D721Med (cell line): ENCODE results near the gene R3HDML.
"Not testable (repeated sequence)": the region's sequence is repeated elsewhere in the genome, so short reads cannot be mapped to it uniquely, and the experiment has no call there.

Source experiments
- DNase-seq: peaks from one replicate; pipeline ENCODE4 v3.0.0; 2011; ENCODE audit warnings: low spot score; ENCODE audit not compliant: insufficient read length
- FAIRE-seq: peaks from 2 replicates; lab custom pipeline; 2011; peaks lifted over from hg19 to GRCh38; lab: Jason Lieb, UNC
- CTCF ChIP-seq: IDR thresholded peaks from 2 replicates; pipeline ENCODE4 v1.5.1; 2012; ENCODE audit warnings: mild to moderate bottlenecking, control low read depth; ENCODE audit not compliant: insufficient read depth; ENCODE audit errors: missing control alignments

R3HDML gene

GRCh38 chr20:44336725-44337380, at the start of gene R3HDML:
R3HDML (plus strand) TSS chr20:44337043; CDS start chr20:44337158, 115 bp downstream.
- DNase-seq, result no peak
- FAIRE-seq, result no peak
- no peak for TF ChIP-seq CTCF

GRCh38 chr20:44287272-44288097, 49.4 kb upstream of the R3HDML start:
- FAIRE-seq, result no peak
- no peak for DNase-seq
- TF ChIP-seq CTCF, result no peak

DNA sequence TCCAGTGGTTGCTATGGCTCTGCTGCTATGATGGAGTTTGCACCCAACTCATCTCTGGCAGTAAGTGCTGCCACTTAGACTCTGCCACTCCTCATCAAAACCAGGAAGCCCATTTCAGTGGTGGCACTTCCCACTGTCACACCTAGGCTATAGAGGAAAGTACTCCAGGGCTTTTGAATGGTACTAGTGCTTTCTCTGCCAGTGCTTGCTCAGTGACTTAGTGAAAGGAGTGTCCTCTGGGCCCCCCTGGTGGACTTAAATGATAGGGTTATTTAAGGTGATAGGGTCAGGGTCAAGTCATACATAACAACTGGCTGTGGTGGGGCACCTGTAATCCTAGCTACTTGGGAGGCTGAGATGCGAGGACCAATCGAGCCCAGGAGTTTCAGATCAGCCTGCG, 48.6 kb upstream of the R3HDML start:
- FAIRE-seq, result no peak
- no peak for DNase-seq
- TF ChIP-seq CTCF, result no peak

GRCh38 chr20:44291754-44292153, 45.1 kb upstream of the R3HDML start:
- TF ChIP-seq CTCF, result no peak
- DNase-seq (no peak), FAIRE-seq (no peak)

DNA sequence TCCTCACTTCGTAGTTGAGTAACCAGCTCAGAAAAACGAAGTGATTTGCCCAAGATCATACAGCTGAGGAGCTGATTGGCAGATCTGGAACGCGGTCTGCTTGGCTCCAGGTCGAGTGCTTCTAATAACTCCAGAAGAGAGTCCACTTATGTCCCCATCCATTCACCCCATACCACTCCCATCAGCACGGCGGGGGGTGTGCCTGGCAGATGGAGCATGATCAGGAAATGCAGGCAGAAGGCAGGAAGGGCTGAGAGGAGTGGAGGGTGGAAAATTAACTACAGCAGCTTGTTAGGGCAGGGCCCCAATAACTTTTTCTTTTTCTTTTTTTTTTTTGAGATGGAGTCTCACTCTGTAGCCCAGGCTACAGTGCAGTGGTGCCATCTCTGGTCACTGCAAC, 40.8 kb upstream of the R3HDML start:
- no peak for TF ChIP-seq CTCF
- DNase-seq (no peak), FAIRE-seq (no peak)

GRCh38 chr20:44297721-44298120, 39.1 kb upstream of the R3HDML start:
- no peak for DNase-seq
- TF ChIP-seq CTCF, result no peak
- FAIRE-seq, result no peak

GRCh38 chr20:44299011-44299535, 37.8 kb upstream of the R3HDML start:
- not testable (repeated sequence) for DNase-seq, FAIRE-seq
